HepG2 (cell line): ENCODE measurements around the gene AP1M1. TPM values are rescaled to one million over a fixed set of nuclear protein-coding genes. Genes with fewer than 3 reads are reported as not detected.
A peak's percentile ranks its signal among the peaks of the same experiment; 100 is the strongest.

ENCODE experiments used
- ATAC-seq: fragments of 200-7000 bp; cut with Tn5 transposase; 3 replicates; pipeline ENCODE4 v1.9.1; 2020; ENCODE audit warnings: mild to moderate bottlenecking, moderate library complexity
- BruUV-seq: library from RNA; stranded (reverse); fragments of 400-500 nt; replicated peaks from 2 replicates; lab custom pipeline; 2021; lab: Mats Ljungman, UMichigan
- CTCF ChIA-PET: fragments of 300-600 bp; formaldehyde crosslinking; extraction: SDS; loops from one replicate; lab custom pipeline; 2021; ENCODE audit warnings: low total read pairs, inconsistent platforms, low intra/inter-chr PET ratio; lab: Yijun Ruan, JAX
- POLR2A ChIA-PET: fragments of 350-600 bp; sonication (Branson Sonifier 250); formaldehyde crosslinking; loops from one replicate; lab custom pipeline; 2020; ENCODE audit warnings: antibody characterized with exemption, inconsistent platforms; lab: Yijun Ruan, JAX
- DNase-seq: peaks from one replicate; pipeline ENCODE4 v3.0.0-alpha.2; 2015; ENCODE audit warnings: low spot score
- FAIRE-seq: peaks from 3 replicates; lab custom pipeline; 2011; peaks lifted over from hg19 to GRCh38; lab: Jason Lieb, UNC
- H2AFZ ChIP-seq: one replicate; pipeline ENCODE4 v1.6.1; 2011; ENCODE audit warnings: low read length, inconsistent platforms
- H3K27ac ChIP-seq: fragments of 300-600 bp; 3 replicates; pipeline ENCODE4 v1.8.0; 2011; ENCODE audit warnings: mixed run types, mild to moderate bottlenecking, mixed read lengths, low read length, inconsistent platforms; ENCODE audit not compliant: insufficient read depth; ENCODE audit errors: extremely low read length
- H3K27me3 ChIP-seq, 2 experiments: fragments of 200-600 bp in 1 of 2; 2 replicates in 1 of 2; 3 replicates in 1 of 2; pipeline versions ENCODE4 v1.6.0 to v1.8.0; 2011; ENCODE audit warnings: low read length in 2 of 2, mild to moderate bottlenecking in 2 of 2, moderate library complexity in 2 of 2, inconsistent platforms in 1 of 2; ENCODE audit not compliant: insufficient read depth in 2 of 2, control insufficient read depth in 1 of 2
- H3K36me3 ChIP-seq, 2 experiments: fragments of 200-600 bp in 1 of 2; replicated peaks in 1 of 2; 2 replicates in 1 of 2; 3 replicates in 1 of 2; pipeline versions ENCODE4 v1.5.1 to v1.8.0; 2011; ENCODE audit warnings: low read length in 2 of 2, inconsistent platforms in 1 of 2; ENCODE audit not compliant: insufficient read depth in 2 of 2, control insufficient read depth in 1 of 2
- H3K4me1 ChIP-seq: 2 replicates; pipeline ENCODE4 v1.5.1; 2012; ENCODE audit warnings: low read length, inconsistent platforms; ENCODE audit not compliant: insufficient read depth
- H3K4me2 ChIP-seq: 2 replicates; pipeline ENCODE4 v1.6.0; 2011; ENCODE audit warnings: low read depth, low read length, inconsistent platforms
- H3K4me3 ChIP-seq, 3 experiments: fragments of 200-600 bp in 1 of 3; sonication (generic), shearing (Covaris generic) in 1 of 3; replicated peaks in 1 of 3; 2 replicates each; pipeline ENCODE4 v1.5.1; 2011 to 2016; ENCODE audit warnings: low read length in 3 of 3, inconsistent platforms in 2 of 3, low read depth in 2 of 3, mild to moderate bottlenecking in 2 of 3, control low read depth in 1 of 3, mixed read lengths in 1 of 3; ENCODE audit not compliant: insufficient read depth in 1 of 3
- H3K79me2 ChIP-seq: one replicate; pipeline ENCODE4 v1.6.1; 2011; ENCODE audit warnings: low read length, inconsistent platforms; ENCODE audit not compliant: insufficient read depth
- H3K9ac ChIP-seq: 2 replicates; pipeline ENCODE4 v1.6.0; 2011; ENCODE audit warnings: mild to moderate bottlenecking, low read depth, low read length, inconsistent platforms; ENCODE audit not compliant: insufficient read depth
- H3K9me3 ChIP-seq: 2 replicates; pipeline ENCODE4 v1.5.1; 2012; ENCODE audit warnings: mild to moderate bottlenecking, low read length
- H4K20me1 ChIP-seq: 2 replicates; pipeline ENCODE4 v1.6.0; 2011; ENCODE audit warnings: inconsistent platforms, mild to moderate bottlenecking, low read length, moderate library complexity; ENCODE audit not compliant: insufficient read depth
- ARID5B ChIP-seq: IDR thresholded peaks from 2 replicates; pipeline ENCODE4 v1.4.0; 2020; ENCODE audit warnings: mild to moderate bottlenecking, missing genetic modification reagents
- JDP2 ChIP-seq: sonication (generic); formaldehyde crosslinking; IDR thresholded peaks from 2 replicates; pipeline ENCODE4 v1.8.1; 2022; ENCODE audit warnings: missing genetic modification reagents, borderline replicate concordance
- PHF21A ChIP-seq: sonication (generic); formaldehyde crosslinking; IDR thresholded peaks from 2 replicates; pipeline ENCODE4 v1.5.0; 2020; ENCODE audit warnings: mild to moderate bottlenecking, missing genetic modification reagents
- PRPF4 ChIP-seq: fragments of 200-400 bp; formaldehyde crosslinking; IDR thresholded peaks from 2 replicates; pipeline ENCODE4 v1.6.1; 2016; ENCODE audit warnings: low read length, low read depth; ENCODE audit not compliant: poor library complexity, severe bottlenecking
- RCOR2 ChIP-seq: IDR thresholded peaks from 2 replicates; pipeline ENCODE4 v1.6.1; 2016; ENCODE audit warnings: missing biosample characterization, missing genetic modification reagents
- ZBTB10 ChIP-seq: sonication (generic); formaldehyde crosslinking; IDR thresholded peaks from 2 replicates; pipeline ENCODE4 v1.4.0; 2020; ENCODE audit warnings: missing genetic modification reagents, borderline replicate concordance
- ZFP36L2 ChIP-seq: sonication (generic); formaldehyde crosslinking; IDR thresholded peaks from 2 replicates; pipeline ENCODE4 v1.4.0; 2020; ENCODE audit warnings: missing genetic modification reagents
- ZNF468 ChIP-seq: sonication (generic); formaldehyde crosslinking; IDR thresholded peaks from 2 replicates; pipeline ENCODE4 v1.8.0; 2022; ENCODE audit warnings: mild to moderate bottlenecking, moderate library complexity, missing genetic modification reagents
- ZSCAN12 ChIP-seq: sonication (generic); formaldehyde crosslinking; IDR thresholded peaks from 2 replicates; pipeline ENCODE4 v1.9.0; 2021; ENCODE audit warnings: mild to moderate bottlenecking, missing genetic modification reagents
- WGBS: methylation state at CpG from one replicate; pipeline ENCODE4 v1.1.6; 2017; ENCODE audit warnings: low lambda C conversion rate; 5-methylcytosine and 5-hydroxymethylcytosine counted together
- in situ Hi-C: cut with HindIII; loops from 2 replicates; pipeline ENCODE4 v1.10.0; 2017; ENCODE audit warnings: low pct_unique_long_range_greater_than_20kb; ENCODE audit not compliant: extremely low pct_ligation_motif_present
- intact Hi-C: fragments of 100-400 bp; cut with micrococcal nuclease; formaldehyde crosslinking; loops from one replicate; pipeline ENCODE4 v1.10.0; 2022; ENCODE audit not compliant: unreplicated experiment
- polyA plus RNA-seq, 8 experiments: library from polyadenylated mRNA; depleted of rRNA in 3 of 8; stranded (reverse) in 7 of 8; unstranded in 1 of 8; fragments of >200 nt; fragmentation: Illumina TruSeq in 4 of 8; extraction: Trizol in 4 of 8; gene quantifications; 2 replicates each; pipeline versions ENCODE4 v1.2.1 to v1.2.3, GENCODE V29; 2011 to 2016; ENCODE audit warnings: low read depth in 4 of 8, missing spikeins in 1 of 8, mixed read lengths in 1 of 8; ENCODE audit not compliant: insufficient read depth in 1 of 8
- total RNA-seq, 5 experiments: library from RNA; depleted of rRNA; stranded (reverse); fragments of >200 nt; fragmentation: Illumina TruSeq; extraction: Trizol; gene quantifications; 2 replicates each; pipeline ENCODE4 v1.2.3, GENCODE V29; 2016; ENCODE audit warnings: low read depth in 1 of 5
- TF ChIP-seq, protein P1 (sequence below): sonication (generic); formaldehyde crosslinking; IDR thresholded peaks from 2 replicates; pipeline ENCODE4 v1.4.0; 2020; ENCODE audit warnings: mild to moderate bottlenecking, missing genetic modification reagents, borderline replicate concordance

AP1M1 gene
- total and polyA plus RNA-seq, 2 of the 13 experiments (the other 11 are each of a cell fraction or from before 2014, with no cell fraction given): 34.4 to 46.1 TPM

GRCh38 chr19:16156904-16157303, 40.8 kb upstream of the AP1M1 start (continued):
- TF ChIP-seq ARID5B (no peak), ZNF468 (no peak), PRPF4 (no peak)
- TF ChIP-seq, protein P1, sequence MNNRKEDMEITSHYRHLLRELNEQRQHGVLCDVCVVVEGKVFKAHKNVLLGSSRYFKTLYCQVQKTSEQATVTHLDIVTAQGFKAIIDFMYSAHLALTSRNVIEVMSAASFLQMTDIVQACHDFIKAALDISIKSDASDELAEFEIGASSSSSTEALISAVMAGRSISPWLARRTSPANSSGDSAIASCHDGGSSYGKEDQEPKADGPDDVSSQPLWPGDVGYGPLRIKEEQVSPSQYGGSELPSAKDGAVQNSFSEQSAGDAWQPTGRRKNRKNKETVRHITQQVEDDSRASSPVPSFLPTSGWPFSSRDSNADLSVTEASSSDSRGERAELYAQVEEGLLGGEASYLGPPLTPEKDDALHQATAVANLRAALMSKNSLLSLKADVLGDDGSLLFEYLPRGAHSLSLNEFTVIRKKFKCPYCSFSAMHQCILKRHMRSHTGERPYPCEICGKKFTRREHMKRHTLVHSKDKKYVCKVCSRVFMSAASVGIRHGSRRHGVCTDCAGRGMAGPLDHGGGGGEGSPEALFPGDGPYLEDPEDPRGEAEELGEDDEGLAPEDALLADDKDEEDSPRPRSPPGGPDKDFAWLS: no peak

DNA sequence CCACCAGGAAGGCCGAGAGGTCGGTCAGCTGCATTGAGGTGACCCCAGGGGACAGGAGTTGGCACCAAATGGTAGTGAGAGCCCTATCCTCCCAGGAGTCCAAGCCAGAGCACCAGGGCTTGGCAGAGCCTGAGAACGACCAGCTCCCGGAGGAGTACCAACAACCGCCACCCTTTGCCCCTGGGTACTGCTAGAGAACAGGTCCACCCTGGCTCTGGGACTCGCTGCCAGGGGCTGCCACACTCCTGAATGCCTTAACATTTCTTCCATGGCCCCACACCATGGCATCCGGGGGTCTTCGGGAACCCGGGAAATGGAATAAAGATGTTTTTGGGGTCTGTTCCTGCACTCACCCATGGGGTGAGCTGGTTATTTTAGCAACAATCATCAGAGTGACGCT, 40.1 kb upstream of the AP1M1 start:
- intact Hi-C loops: no loop called here
- BruUV-seq: no TSS peak
- WGBS: 80% methylated on average over 6 of the region's 10 CpGs
- TF ChIP-seq PHF21A (CRISPR knock-in tag) (no peak), ZBTB10 (CRISPR knock-in tag) (no peak), JDP2 (CRISPR knock-in tag) (no peak), ZFP36L2 (CRISPR knock-in tag) (no peak), RCOR2 (CRISPR knock-in tag) (no peak), ZSCAN12 (no peak)
- Histone ChIP-seq H3K4me3 (no peak overlapping the region), H3K9ac (no peak overlapping the region), H2AFZ (no peak overlapping the region), H3K4me1 (peaks cover 10% of the 10 kb centered on the region; the same call in 1 of the 2 replicates), H3K36me3 (no peaks in the 10 kb centered on the region; a peak in 1 of 5 replicates), H3K4me2 (no peak overlapping the region), H3K27me3 (no peaks in the 10 kb centered on the region), H3K27ac (no peak overlapping the region), H3K9me3 (no peaks in the 10 kb centered on the region), H4K20me1 (no peaks in the 10 kb centered on the region), H3K79me2 (no peaks in the 10 kb centered on the region)
- in situ Hi-C loops: loop anchor here (25.0 kb wide), 1 partner anchor 520 kb away; the partner anchor contains the start of gene CYP4F3
- POLR2A ChIA-PET: interaction anchor here (1.2 kb wide), 1 partner anchor 14 kb away, joined by 3 read pairs; the partner anchor contains the start of gene HSH2D
- FAIRE-seq (no peak), ATAC-seq (peak; percentile 16; the same call in 1 of the 3 replicates), DNase-seq (no peak)
- CTCF ChIA-PET: no interaction called here
